ENCODE measurements around the gene DNAJC6.

DNAJC6 gene

DNA sequence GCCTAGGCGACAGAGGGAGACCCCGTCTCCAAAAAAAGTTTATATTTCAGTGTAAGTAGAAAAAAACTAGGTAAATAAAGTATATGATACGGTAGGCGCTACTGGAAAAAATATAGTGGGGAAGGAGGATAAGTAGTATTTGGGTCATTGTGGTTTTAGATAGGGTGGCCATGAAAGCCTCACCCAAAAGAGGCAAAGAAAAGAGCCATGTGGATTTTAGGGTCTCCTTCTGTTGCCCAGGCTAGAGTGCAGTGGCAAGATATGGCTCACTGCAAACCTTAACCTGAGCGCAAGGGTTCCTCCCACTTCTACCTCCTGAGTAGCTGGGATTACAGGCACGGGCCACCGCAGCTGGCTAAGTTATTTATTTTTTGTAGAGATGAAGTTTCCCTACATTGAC, 128.3 kb downstream of the DNAJC6 start:
- TF ChIP-seq, protein P1, sequence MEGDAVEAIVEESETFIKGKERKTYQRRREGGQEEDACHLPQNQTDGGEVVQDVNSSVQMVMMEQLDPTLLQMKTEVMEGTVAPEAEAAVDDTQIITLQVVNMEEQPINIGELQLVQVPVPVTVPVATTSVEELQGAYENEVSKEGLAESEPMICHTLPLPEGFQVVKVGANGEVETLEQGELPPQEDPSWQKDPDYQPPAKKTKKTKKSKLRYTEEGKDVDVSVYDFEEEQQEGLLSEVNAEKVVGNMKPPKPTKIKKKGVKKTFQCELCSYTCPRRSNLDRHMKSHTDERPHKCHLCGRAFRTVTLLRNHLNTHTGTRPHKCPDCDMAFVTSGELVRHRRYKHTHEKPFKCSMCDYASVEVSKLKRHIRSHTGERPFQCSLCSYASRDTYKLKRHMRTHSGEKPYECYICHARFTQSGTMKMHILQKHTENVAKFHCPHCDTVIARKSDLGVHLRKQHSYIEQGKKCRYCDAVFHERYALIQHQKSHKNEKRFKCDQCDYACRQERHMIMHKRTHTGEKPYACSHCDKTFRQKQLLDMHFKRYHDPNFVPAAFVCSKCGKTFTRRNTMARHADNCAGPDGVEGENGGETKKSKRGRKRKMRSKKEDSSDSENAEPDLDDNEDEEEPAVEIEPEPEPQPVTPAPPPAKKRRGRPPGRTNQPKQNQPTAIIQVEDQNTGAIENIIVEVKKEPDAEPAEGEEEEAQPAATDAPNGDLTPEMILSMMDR (IDR thresholded peaks at IDR 0.05; ENCODE audit: borderline replicate concordance, insufficient read depth, low read depth, low read length) = no peak
- H3K4me3 ChIP-seq (ENCODE audit: low read depth, low read length) = no peak overlapping the region

DNA sequence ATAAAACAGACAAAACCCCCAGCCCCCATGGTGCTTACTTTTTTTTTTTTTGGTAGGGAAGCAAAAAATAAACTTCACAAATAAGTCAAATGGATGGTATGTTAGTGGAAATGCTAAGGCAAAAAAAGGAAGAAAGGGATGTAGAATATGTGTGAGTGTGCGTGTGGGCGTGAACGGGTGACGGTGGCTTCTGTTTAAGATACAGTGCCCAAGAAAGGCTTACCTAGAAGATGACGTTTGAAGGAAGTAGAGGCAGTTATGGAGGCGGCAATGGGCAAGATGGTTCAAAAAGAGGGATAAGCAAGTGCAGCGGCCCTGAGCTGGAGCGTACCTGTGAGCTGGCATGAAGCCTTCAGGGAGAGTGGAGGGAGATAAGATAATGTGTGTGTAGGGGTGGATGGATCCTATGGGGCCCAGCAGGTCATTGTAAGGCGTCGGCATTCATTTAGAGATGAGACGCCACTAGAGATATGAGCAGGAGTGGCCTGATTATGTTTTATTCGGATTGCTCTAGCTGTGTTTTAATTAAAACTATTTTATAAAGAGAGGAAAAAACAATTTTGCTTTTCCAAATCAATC, 131.1 kb downstream of the DNAJC6 start:
- H3K4me3 ChIP-seq (ENCODE audit: low read depth, low read length) = no peak overlapping the region
- TF ChIP-seq, protein P1 (IDR thresholded peaks at IDR 0.05; ENCODE audit: borderline replicate concordance, insufficient read depth, low read depth, low read length) = no peak

DNA sequence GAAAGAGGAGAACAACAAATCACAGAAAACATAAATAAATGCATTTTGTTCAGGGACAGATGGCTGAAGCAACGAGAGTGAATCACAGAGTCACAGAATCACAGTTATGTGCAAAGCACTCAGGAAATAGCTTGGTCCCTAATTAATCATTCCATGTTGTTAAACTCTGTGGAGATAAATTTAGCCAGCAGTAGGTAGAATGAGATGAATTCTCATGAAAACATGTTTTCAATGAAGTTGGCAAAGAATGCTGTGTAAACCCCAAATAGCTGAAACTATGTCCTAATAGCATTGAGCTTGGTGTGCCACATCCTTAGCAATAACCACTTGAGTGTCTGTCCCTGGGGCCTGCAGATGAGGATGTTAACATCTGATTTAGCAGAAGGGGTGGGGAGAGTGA, 131.6 kb downstream of the DNAJC6 start:
- H3K4me3 ChIP-seq (ENCODE audit: low read depth, low read length) = no peak overlapping the region
- TF ChIP-seq, protein P1 (IDR thresholded peaks at IDR 0.05; ENCODE audit: borderline replicate concordance, insufficient read depth, low read depth, low read length) = no peak

DNA sequence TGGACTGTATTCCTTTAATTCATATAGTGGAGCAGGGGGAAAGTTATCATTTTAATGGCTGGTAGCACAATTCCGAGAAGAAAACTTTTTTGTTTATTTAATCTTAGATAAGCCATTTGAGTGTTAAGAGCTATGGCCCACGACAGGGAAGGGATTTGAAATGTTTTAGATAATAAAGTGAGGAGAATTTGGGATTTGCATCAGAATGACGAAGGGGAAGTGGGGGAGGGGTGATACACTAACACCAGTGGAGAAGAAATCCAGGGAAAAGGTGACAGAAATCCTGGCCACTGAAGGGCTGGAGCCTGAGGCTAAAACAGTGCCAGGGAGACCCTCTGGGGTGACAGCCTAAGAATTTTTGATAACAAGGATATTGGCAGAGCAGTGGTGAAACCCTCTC, 132.1 kb downstream of the DNAJC6 start:
- H3K4me3 ChIP-seq (ENCODE audit: low read depth, low read length) = no peak overlapping the region
- TF ChIP-seq, protein P1 (IDR thresholded peaks at IDR 0.05; ENCODE audit: borderline replicate concordance, insufficient read depth, low read depth, low read length) = no peak

DNA sequence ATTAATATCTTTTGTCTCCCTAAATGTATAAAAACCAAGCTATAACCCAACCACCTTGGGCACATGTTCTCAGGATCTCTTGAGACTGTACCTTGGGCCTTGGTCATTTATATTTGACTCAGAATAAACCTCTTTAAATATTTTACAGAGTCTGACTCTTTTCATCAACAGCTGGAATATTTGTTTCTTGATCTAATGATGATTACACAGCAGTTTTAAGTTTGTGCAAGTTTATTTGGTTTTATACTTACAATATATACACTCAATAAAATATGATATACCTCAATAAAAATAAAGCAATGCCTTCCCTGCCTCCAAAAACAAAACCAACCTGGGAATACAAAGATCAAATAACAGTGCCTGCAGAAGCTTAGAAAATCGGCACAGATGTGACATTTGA, 133.1 kb downstream of the DNAJC6 start:
- TF ChIP-seq, protein P1 (IDR thresholded peaks at IDR 0.05; ENCODE audit: borderline replicate concordance, insufficient read depth, low read depth, low read length) = no peak
- H3K4me3 ChIP-seq (ENCODE audit: low read depth, low read length) = no peak overlapping the region

DNA sequence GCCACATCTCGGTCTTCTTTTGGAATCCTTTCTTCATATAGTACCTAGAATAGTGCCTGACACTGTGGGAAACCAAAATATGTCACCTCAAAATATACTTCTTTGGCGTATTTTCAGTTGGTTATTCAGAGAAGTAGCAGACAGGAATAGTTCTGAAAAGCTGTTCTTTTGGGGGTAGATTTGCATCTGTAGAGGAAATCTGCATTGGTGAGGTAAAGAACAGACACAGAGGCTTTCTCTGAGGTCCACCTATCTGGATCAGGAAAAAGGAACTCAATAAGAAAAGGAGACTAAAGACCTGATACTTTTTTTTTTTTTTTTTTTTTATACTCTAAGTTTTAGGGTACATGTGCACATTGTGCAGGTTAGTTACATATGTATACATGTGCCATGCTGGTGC, 134.3 kb downstream of the DNAJC6 start:
- H3K4me3 ChIP-seq (ENCODE audit: low read depth, low read length) = no peak overlapping the region
- TF ChIP-seq, protein P1 (IDR thresholded peaks at IDR 0.05; ENCODE audit: borderline replicate concordance, insufficient read depth, low read depth, low read length) = no peak

DNA sequence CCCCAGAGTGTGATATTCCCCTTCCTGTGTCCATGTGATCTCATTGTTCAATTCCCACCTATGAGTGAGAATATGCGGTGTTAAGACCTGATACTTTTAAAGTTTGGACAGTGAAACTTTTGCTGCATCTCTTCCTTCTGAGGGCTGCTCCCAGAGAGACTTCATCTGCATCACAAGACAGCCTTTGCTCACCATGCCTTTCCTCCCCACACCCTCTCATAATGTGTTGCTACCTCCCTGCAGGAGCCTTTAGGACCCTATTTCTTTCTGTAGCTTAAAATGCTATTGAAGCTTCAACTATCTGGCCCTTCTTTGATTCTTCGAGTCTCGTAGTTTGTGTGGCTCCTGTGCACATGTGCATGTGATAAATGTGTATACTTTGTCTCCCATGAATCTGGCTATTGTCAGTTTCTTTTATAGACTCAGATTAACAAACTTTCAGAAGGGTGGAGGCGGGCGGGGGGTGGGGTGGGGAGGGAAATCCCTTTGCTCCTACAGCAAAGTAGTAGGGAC, 134.8 kb downstream of the DNAJC6 start:
- no peak overlapping the region for H3K4me3 ChIP-seq (ENCODE audit: low read depth, low read length)
- TF ChIP-seq, protein P1 (IDR thresholded peaks at IDR 0.05; ENCODE audit: borderline replicate concordance, insufficient read depth, low read depth, low read length) = no peak
